Stimulated activated naive CD4-positive, alpha-beta T cell treated with Interleukin-2 at 50 U/mL for 16 hours (primary cell): ENCODE results near the gene MBTD1.
"Not testable (repeated sequence)": the region's sequence is repeated elsewhere in the genome, so short reads cannot be mapped to it uniquely, and the experiment has no call there.

Experiments
- DNase-seq: peaks from one replicate; lab custom pipeline; 2025; lab: John Stamatoyannopoulos, UW

Gene MBTD1

GRCh38 chr17:51259564-51260236, at the start of gene MBTD1:
Gene MBTD1, minus strand, starts transcription at chr17:51260049. Its CDS starts 34,888 bp downstream, at chr17:51225161.
- DNase-seq: peak; percentile 94

DNA sequence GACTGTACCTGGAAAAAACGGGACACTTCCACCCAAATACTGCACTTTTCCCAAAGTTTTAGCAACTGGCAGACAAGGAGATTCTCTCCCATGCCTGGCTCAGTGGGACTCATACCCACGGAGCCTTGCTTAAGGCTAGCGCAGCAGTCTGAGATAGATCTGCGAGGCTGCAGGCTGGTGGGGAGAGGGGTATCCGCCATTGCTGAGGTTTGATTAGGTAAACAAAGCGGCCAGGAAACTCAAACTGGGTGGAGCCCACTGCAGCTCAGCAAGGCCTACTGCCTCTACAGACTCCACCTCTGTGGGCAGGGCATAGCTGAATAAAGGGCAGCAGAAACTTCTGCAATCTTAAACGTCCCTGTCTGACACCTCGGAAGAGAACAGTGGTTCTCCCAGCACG, 45.3 kb upstream of the MBTD1 start:
- DNase-seq: no peak

DNA sequence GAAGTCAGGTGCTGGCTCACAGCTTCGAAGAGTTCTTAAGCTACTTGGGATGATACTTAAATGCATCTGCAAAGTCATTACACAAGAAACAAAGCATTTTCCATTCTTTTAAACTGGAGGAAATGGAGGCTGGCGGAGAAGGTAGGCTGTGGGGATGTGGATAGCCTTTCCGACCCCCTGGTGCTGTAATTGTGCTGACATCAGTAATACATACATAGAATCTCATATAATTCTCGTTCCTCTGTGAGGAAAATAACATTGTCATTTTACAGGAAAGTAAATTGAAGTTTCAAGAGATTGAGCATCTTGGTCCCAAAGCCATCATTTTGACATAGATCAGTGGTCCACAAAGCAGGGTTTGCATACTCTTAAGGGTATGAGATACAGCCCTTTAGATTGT, 40.0 kb upstream of the MBTD1 start:
- DNase-seq: no peak

DNA sequence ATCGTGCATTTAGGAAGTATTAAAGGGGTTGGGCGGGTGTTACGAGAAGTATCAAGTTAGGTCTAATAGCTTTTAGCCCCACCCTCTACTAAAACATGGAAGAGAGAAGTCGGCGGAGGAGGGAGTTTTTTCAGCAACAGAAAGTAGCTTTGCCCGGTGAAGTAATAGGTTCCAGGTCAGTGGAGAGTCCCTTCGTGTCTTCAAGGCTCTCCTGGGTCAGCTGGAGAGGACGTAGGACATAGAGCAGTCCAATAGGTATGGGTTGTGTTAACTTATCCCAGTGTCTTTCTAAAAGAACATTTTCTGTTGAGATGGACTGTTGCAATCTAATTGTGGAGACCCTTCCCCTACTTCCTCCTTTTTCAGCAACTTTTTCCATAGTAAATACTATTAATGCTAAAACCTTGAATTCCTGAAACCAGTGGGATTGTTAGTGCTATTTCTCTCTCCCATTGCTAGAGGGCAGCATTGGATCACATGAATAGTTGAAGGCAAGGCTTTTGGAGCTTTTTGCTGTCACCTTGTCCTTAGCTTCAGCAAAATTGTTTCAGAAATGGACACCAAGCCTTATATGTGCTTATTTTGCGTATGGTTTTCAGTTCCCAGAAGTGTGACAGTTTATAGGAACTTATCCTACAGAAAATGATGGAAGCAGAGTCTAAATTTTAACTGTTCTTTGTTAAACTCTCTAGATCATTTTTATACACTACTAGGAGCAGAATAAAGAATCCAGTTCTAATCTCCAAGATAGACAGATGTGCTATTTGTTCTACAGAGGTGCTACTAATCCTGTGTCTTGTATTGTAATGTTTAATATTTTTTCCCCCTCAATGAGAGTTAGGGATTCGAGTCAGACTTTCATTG, 38.9 kb upstream of the MBTD1 start:
- DNase-seq: no peak

- not testable (repeated sequence) for DNase-seq
These were observed 34.5 kb upstream of the MBTD1 start for GRCh38 chr17:51294338-51294737.

- no peak for DNase-seq
These were observed 29.9 kb upstream of the MBTD1 start for GRCh38 chr17:51289696-51290111.

DNA sequence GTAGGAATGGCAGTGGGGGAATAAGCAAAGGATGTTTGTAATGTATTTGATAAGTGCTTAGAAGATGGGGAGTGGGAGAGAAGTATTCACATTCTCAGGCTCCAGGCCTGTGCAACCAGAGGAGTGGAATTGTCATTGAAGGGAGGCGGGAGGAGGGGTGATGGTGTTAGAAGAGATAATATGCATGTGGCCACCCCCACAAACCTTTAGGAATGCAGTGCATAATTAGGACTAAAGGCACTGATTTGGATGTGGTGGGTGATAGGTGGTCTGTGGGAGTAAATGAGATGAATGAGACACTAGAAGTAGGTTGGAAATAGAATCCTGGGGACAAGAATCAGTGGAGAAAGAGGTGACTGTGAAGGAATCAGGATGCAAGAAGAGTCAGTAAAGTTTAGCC, 27.6 kb upstream of the MBTD1 start:
- no peak for DNase-seq

- DNase-seq: no peak
These were observed 19.3 kb upstream of the MBTD1 start for GRCh38 chr17:51279183-51279582.

DNA sequence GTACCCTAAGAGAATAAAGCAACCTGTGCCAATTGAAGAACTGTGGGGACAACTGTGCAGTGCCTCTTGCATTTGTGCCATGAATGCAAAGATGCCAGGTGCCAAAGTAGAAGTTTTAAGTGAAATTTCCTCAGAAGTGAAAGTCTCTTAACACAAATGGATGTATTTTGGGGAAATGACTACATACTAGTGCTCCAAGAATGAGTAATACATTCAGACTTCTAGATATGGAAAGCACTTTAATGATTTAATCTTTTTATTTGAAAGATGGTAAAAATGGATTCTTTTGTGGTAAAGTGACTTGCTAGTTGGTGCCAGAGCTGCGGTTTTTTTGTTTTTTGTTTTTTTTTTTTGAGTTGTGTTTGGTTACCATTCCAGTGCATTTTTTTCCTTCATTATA, 15.5 kb upstream of the MBTD1 start:
- DNase-seq: no peak

DNA sequence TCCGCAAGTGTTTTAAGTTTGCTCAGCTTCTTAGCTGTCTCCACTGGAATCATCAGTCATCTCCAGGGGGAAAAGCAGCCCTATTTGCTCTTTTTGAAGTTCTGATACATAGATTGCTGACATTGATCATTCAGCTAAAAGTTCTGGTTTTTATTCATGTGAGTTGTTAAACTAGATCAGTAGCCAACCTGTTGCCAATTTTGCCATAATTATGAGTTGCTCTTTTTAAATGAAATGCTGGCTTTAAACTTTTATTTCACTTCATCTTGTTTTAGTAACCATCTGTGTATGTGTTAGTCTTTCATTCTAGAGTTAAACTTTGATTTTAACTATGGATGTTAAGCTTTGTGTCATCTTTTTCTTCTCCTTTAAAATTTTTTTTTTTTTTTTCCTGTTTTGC, 13.0 kb upstream of the MBTD1 start:
- no peak for DNase-seq

DNA sequence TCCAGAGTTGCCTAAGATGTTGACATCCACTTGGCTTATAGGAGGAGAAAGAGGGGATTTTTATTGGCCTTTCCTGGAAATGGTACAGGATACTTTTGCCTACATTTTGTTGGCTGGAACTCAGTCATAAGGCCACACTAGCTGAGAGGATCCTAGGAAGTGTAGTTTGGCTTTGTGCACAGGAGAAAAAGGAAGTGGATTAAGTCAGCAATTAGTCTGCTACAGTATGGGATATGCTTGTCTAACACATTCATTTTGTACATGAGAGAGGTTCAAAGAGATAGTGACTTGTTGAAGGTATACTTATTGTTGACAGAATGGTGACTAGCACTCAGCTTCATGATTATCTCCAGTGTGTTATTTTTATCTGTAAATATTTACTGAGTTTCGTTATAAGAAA, 10.8 kb upstream of the MBTD1 start:
- no peak for DNase-seq

DNA sequence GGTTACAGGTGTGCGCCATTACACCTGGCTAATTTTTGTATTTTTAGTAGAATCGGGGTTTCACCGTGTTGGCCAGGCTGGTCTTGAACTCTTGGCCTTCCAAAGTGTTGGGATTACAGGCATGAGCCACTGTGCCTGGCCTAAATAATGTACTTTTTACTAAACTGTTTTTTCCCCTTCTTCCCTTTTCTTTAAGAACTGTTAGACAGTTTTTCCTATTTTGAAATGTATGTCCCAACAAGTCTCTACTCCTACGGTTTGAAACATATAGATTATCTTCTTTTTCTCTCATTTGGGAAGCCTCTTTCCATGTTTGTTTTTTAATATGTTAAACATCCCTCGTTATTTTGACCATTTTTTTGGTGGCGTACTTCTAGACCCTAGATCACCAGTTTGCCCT, 10.1 kb upstream of the MBTD1 start:
- DNase-seq: no peak

- not testable (repeated sequence) for DNase-seq
These were observed 4.6 kb upstream of the MBTD1 start for GRCh38 chr17:51264466-51264865.

DNA sequence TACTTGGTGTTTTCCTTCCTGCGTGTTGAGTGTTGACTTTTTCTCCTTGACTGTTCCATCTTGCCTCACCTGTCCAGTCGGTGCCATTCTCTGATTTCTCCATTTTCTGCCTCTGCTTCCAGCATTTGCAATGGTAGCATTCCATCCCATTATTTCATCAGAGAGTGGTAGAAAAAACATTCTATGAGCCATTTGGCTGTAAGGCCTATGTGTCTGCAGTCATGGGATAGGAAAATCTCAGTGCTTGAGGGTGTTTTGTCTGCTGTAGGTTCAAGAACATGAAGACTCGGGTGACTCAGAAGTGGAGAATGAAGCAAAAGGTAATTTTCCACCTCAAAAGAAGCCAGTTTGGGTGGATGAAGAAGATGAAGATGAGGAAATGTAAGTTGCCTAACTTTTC, 3.2 kb upstream of the MBTD1 start:
- DNase-seq: no peak

- no peak for DNase-seq
These were observed 1.4 kb upstream of the MBTD1 start for GRCh38 chr17:51261024-51261963.

- peak; percentile 95 for DNase-seq
These were observed 581 bp upstream of the MBTD1 start, which contains the start of gene UTP18 for GRCh38 chr17:51260237-51261023. Gene UTP18, plus strand, starts transcription at chr17:51260546. Its CDS starts 39 bp downstream, at chr17:51260585.

DNA sequence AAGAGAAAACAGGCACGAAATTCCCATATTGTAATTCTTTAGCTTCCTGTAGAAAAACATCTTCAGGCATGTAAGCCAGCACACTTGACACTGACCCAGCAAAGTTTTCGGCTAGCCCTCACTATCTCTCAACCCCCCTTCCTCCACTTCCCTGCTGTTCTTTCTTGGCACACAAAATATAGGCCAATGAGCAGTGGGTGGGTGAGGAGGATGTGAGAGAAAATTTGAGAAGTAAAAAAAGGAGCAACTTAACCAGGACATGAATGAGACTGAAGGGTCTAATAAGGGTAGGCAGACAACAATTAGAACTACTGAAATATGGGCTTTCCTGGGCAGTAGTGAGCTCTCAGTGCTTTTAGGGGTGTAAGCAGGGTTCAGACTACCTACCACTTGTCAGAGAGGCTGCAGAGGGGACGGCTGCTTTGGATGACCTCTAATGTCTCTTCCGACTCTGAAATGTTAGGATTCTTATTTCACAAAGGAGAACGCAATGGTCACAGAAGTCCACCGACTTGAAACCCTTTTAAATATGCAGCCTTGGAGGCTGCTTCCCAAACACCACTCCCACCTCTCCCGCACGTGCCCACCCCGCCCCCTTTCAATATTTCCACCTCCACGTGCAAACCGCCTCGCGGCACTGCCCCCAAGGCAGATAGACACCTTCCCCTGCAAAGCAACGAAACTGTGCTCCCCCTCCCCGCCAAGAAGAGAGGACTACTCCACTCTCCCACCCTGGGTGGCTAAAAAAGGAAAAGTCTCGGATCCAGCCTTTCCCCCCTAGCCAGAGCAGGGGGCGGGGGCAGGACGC, 889 bp downstream of the MBTD1 start:
- DNase-seq: no peak

DNA sequence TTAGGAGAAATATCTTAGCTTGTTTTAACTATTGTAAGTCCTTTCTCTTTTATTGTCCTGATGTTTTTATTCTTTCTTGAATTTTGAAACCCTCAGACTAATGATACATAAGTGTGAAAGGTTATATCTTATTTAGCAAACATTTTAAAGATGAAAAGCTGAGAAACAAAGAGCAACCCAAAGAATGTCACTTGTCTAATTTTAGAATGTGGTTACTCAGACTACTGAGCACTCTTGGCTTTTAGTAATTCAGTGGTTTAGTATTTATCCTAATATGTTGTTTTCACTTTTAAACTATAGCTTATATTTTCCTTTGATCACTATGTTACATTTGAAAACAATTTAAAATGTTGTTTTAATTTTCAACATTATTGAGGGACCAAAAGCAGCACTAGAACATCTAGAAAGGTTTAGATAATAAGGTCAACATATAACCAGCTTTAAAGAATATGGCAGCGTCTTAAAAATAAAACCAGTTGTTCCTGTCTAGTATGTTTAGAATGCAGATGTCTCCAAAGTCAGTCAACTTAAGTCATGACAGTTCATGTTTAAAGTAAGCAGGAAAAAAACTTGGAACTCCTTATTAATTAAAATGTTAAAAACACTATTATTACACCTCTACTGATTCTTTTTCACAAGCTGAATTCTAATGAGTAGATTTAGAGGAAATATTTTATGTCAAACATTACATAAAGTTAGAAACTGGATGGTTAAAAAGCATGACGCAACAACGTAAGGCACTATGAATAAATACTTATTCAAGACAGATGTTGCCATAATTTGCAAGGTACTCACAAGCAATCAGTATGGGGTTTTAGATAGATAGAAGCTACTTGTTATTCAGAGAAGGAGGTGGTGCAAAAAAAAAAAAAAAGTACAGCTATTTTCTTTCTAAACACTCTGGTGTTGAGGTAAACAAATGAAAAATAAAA, 2.4 kb downstream of the MBTD1 start:
- no peak for DNase-seq

DNA sequence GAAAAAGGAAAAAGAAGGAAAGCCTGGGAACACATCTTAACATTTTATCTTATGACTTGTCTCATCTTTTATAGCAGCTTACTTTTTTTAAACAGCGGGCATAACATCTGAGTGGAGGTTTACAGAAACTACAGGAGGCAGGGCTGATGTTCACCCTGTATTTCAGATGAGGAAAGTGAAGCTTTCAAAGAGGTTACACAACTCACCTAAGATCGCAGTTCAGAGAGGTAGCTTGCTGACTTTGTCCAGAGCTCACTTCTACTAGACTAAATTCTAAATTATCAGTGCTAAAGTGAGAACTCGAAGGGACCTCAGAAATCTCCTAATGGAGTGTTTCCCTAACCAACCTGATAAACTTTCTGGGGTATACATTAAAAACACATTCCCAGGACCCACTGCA, 3.7 kb downstream of the MBTD1 start:
- DNase-seq: no peak
